ENCODE data around the gene PLA2R1. TPM values are rescaled to one million over a fixed set of nuclear protein-coding genes. Genes with fewer than 3 reads are reported as not detected.
A peak's percentile ranks its signal among the peaks of the same experiment; 100 is the strongest.

PLA2R1 gene
- total RNA-seq, 3 donors from 2014 or later: 12.5 to 49.9 (median 27.9) TPM

DNA sequence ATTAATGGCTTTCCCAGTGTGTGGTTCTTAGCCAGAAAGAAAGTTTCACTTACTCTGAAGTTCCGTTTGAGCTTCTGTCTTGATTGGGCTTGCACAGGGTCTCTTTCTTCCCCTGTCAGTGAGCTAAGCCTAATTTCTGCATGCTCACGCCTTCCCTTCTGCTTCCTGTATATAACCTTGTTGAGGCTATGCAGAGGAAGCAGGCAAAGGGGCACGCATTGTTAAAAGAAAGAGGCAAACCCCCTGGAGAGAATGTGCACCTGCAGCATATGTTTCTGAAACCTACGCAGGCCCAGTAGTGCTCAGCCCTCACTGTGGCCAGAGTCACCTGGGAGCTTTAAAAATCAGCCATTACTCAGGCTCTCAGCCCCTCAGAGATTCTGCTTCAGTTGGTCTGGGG lies 14.5 kb upstream of the PLA2R1 start:
- TF ChIP-seq POLR2AphosphoS5 (IDR thresholded peaks at IDR 0.05): no peak
- TF ChIP-seq, protein P1, sequence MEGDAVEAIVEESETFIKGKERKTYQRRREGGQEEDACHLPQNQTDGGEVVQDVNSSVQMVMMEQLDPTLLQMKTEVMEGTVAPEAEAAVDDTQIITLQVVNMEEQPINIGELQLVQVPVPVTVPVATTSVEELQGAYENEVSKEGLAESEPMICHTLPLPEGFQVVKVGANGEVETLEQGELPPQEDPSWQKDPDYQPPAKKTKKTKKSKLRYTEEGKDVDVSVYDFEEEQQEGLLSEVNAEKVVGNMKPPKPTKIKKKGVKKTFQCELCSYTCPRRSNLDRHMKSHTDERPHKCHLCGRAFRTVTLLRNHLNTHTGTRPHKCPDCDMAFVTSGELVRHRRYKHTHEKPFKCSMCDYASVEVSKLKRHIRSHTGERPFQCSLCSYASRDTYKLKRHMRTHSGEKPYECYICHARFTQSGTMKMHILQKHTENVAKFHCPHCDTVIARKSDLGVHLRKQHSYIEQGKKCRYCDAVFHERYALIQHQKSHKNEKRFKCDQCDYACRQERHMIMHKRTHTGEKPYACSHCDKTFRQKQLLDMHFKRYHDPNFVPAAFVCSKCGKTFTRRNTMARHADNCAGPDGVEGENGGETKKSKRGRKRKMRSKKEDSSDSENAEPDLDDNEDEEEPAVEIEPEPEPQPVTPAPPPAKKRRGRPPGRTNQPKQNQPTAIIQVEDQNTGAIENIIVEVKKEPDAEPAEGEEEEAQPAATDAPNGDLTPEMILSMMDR (IDR thresholded peaks at IDR 0.05): no peak
- no peak for TF ChIP-seq POLR2A (IDR thresholded peaks at IDR 0.05)
- Histone ChIP-seq H3K36me3 (no peaks in the 10 kb centered on the region), H3K4me1 (no peaks in the 10 kb centered on the region), H3K27ac (peak overlapping the region; percentile 48 to 60), H3K27me3 (no peaks in the 10 kb centered on the region), H3K9me3 (no peaks in the 10 kb centered on the region), H3K4me3 (no peak overlapping the region)
- DNase-seq (ENCODE audit: low spot score in 2 of 2): no peak
- intact Hi-C loops (cut with DNase I; ENCODE audit: low total_unique reads): no loop called here

DNA sequence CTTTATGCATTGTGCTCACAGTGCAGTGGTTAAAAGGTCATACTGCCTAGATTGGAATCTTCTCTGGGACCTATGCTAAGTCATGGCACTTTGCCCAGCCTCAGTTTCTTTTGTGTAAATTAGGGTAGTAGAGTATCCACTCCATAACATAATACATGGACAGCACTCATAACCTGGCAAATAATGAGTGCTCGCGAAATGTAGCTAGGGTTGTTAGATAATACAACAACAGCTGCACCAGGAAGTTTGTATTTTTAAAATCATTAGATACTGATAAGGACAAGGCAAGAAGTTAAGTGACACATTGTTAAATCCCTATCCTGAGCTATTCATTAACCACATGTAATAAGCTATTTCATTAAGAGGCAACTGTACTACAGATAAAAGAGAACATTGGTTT lies 13.8 kb upstream of the PLA2R1 start:
- Histone ChIP-seq H3K27ac (peak overlapping the region; percentile 14 to 60), H3K4me1 (no peaks in the 10 kb centered on the region), H3K4me3 (no peak overlapping the region), H3K27me3 (no peaks in the 10 kb centered on the region), H3K9me3 (no peaks in the 10 kb centered on the region), H3K36me3 (no peaks in the 10 kb centered on the region)
- DNase-seq (ENCODE audit: low spot score in 2 of 2): no peak
- intact Hi-C loops (cut with DNase I; ENCODE audit: low total_unique reads): no loop called here
- TF ChIP-seq POLR2AphosphoS5 (IDR thresholded peaks at IDR 0.05) (no peak), POLR2A (IDR thresholded peaks at IDR 0.05) (no peak)
- TF ChIP-seq, protein P1 (IDR thresholded peaks at IDR 0.05): no peak

DNA sequence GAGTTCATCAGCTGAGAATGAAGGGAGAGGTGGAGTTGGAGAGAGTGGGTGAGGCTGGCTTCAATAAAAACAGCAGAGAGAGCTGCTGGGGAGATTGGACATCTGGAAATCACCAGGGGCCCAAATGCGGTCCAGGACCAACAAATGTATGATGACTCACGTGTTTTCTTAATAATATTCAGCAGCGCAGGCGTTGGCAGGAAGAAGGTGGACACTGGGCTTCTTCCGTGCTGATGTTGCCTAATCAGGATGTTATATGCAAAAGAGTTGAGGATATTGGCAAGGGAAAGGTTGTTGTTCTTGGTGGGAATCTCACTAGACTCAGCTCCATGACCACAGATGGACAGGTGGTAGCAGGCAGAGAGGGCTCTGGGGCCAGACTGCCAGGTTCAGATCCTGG lies 12.8 kb upstream of the PLA2R1 start:
- H3K27ac ChIP-seq: peak overlapping the region; percentile 77 to 78
- peak in 1 of 2 donors; percentile 65 for DNase-seq (ENCODE audit: low spot score in 2 of 2)
- no peaks in the 10 kb centered on the region for H3K4me1 ChIP-seq
- no peak overlapping the region for H3K4me3 ChIP-seq
- intact Hi-C loops (cut with DNase I; ENCODE audit: low total_unique reads): no loop called here
- H3K27me3 ChIP-seq: no peaks in the 10 kb centered on the region
- H3K9me3 ChIP-seq: no peaks in the 10 kb centered on the region
- no peaks in the 10 kb centered on the region for H3K36me3 ChIP-seq
- no peak for TF ChIP-seq POLR2A (IDR thresholded peaks at IDR 0.05)
- peak; percentile 45 to 68 (median 56) for TF ChIP-seq POLR2AphosphoS5 (IDR thresholded peaks at IDR 0.05)

DNA sequence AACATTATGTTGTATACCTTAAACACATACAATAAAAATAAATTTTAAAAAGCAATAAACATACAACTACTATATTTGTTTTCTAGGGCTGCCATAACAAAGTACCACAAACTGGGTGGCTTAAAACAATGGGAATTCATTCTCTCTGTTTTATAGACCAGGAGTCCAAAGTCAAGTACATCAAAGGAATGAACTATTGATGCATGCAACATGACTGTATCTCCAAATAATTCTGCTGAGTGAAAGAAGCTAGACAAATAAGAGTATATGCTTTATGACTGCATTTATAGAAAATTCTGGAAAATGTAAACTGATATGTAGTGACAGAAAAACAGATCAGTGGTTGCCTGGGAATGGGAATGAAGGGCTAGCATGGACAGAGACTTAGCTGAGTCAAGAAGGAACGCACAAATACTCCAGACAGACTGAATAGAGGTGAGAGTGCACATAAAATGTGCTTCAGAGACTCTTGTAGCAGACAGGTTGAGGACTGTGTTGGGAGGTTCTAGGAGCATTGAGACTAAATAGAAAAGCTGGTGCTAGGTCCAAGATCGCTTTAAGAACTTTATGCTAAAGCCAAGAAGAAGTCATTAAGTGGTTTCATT lies 11.0 kb upstream of the PLA2R1 start:
- TF ChIP-seq POLR2AphosphoS5 (IDR thresholded peaks at IDR 0.05): no peak
- no peak for TF ChIP-seq POLR2A (IDR thresholded peaks at IDR 0.05)
- TF ChIP-seq, protein P1 (IDR thresholded peaks at IDR 0.05): no peak
- DNase-seq (ENCODE audit: low spot score in 2 of 2): no peak

DNA sequence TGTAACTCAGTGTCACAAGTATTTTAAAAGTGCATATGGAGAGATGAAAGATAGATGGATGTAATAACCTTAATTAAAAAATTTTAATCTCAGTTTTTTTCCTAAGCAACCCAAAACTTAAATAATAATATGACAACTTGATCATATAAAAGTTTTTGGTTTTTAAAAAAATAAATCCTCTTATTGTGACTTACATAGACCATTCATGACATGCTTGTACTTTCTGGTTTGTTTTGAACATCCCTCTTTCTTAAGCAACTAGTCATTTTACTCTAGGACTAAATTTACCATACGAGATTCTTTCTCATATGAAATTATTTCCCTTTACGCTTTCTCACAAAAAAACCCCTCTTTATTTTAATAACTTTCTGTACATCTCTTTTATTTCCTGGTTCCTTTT lies 6.5 kb upstream of the PLA2R1 start:
- Histone ChIP-seq H3K36me3 (no peaks in the 10 kb centered on the region), H3K27ac (no peak overlapping the region), H3K4me1 (no peaks in the 10 kb centered on the region), H3K9me3 (peaks cover 0 to 4% of the 10 kb centered on the region in 2 donors), H3K4me3 (no peak overlapping the region), H3K27me3 (no peaks in the 10 kb centered on the region)
- DNase-seq (ENCODE audit: low spot score in 2 of 2): no peak
- intact Hi-C loops (cut with DNase I; ENCODE audit: low total_unique reads): no loop called here
- TF ChIP-seq POLR2A (IDR thresholded peaks at IDR 0.05) (no peak), POLR2AphosphoS5 (IDR thresholded peaks at IDR 0.05) (no peak)
- TF ChIP-seq, protein P1 (IDR thresholded peaks at IDR 0.05): no peak

More for the DNA sequence above, 11.0 kb upstream of the PLA2R1 start:
- H3K36me3 ChIP-seq: no peaks in the 10 kb centered on the region
- H3K4me1 ChIP-seq: no peaks in the 10 kb centered on the region
- H3K27me3 ChIP-seq: no peaks in the 10 kb centered on the region
- intact Hi-C loops (cut with DNase I; ENCODE audit: low total_unique reads): no loop called here
- H3K27ac ChIP-seq: no peak overlapping the region
- H3K4me3 ChIP-seq: no peak overlapping the region
- peaks cover 0 to 4% of the 10 kb centered on the region in 2 donors for H3K9me3 ChIP-seq
